Fibroblast of skin of right biceps (primary cell): ENCODE results near the gene MTR.
"Not testable (repeated sequence)": the region's sequence is repeated elsewhere in the genome, so short reads cannot be mapped to it uniquely, and the experiment has no call there.

ENCODE experiments used
- DNase-seq: peaks from one replicate; pipeline ENCODE4 v3.0.0-alpha.2; 2013

Gene MTR

DNA sequence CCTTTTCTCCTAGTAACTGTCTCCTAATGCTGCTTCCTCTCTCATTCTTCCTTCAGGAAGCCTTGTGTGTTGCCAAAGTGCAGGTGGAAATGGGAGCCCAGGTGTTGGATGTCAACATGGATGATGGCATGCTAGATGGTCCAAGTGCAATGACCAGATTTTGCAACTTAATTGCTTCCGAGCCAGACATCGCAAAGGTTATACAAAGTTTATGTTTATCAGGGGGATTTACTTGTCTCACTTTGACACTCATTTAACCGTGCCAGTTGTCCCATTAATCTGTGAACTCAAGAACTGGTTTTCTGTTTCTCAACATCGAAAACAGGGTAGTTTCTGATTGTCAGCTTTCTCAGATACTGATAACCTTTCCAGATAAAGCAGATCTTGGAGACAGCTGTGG is 40.4 kb downstream of the MTR start:
- no peak for DNase-seq

- DNase-seq: no peak
These were observed 41.1 kb downstream of the MTR start for GRCh38 chr1:236836157-236836556.

DNA sequence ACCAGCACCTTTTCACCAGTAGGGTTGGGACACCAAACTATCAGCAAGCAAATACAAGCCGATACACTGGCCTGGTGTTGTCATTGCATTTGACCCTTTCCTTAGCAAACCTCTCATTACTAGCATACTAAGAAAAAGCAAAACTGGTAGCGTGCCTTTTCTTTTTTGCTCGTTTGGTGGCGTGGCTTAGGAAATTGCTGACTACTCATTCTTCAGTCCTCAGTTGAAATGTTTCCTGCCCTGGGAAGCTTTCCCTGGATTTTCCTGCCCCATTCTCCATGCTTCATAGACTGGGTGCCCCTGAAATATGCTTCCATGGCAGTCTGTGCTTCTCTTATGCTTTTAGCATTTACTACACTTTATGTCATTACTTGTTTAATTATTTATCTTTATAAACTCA is 42.0 kb downstream of the MTR start:
- no peak for DNase-seq

GRCh38 chr1:236837897-236838296 is 42.8 kb downstream of the MTR start:
- DNase-seq: no peak

GRCh38 chr1:236841341-236841740 is 46.2 kb downstream of the MTR start:
- no peak for DNase-seq

DNA sequence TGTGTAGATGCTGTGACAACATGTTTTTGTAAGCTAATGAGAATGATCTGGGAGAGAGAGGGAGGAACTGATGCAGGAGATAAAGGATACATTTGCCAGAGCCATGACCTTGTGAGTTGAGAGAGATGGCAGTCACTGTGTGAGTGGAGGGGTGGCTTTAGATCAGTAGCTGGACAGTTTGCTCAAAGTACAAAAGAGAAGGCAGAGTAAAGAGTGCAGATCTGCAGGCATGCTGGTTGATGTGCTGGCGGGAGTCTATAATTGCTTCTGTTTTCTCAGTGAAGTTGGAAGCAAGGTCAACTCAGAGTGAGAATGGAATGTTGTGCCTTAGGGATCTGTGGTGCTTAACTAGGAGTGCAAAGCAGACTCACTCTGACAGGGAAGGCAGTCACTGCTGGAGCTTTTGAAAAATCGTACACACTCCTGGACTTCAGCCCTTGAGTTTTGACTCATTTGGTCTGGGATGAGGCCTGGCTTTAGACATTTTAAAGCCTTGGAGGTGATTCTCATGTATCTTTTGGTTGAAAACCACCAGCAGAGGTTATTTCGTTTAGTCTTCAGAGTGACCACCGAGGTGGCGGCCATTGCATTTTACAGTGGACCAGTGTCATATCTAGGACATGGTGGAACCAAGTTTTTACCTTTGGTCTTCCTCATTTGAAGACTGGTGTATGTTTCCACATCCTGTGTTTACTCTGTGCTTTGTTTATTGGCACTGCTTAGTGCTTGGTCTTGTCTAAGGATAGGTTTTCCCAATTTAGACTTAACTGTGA is 49.6 kb downstream of the MTR start:
- peak; percentile 37 for DNase-seq

- DNase-seq: no peak
These were observed 50.7 kb downstream of the MTR start for GRCh38 chr1:236845830-236846229.

GRCh38 chr1:236848274-236848923 is 53.3 kb downstream of the MTR start:
- DNase-seq: no peak

- no peak for DNase-seq
These were observed 55.2 kb downstream of the MTR start for GRCh38 chr1:236850077-236850979.

- peak; percentile 28 for DNase-seq
These were observed 56.8 kb downstream of the MTR start for GRCh38 chr1:236851871-236852270.

DNA sequence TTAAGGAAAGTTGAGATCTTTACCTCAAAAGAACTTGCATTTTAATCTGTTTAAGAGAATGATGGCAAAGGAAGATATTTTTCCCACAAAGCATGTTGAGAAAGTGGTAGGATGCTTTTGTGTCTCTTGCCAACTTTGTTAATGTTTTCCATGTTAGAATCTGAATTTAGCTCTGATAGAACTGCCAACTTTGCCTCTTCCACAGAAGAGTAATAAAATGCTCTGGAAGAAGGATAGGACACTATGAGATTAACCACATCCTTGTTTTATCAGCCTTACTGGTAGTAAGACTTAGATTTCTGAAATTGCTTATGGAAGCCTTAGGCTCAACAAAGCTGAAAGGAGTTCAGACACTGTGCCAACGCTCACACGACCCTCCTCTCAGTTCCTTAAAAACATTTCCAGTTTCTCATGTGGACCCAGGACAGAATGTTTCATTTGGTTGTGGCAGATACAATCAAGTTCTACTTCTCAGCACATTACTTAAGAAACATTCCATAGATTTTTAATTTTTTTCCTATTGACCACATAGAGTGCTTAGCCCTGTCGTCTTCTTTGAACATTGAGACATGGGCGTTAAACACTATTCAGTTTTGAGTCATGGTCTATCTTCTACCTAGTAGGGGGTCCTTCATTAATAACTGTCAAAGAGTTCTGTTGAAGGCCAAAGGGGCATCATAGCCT is 59.0 kb downstream of the MTR start:
- DNase-seq: peak; percentile 76

DNA sequence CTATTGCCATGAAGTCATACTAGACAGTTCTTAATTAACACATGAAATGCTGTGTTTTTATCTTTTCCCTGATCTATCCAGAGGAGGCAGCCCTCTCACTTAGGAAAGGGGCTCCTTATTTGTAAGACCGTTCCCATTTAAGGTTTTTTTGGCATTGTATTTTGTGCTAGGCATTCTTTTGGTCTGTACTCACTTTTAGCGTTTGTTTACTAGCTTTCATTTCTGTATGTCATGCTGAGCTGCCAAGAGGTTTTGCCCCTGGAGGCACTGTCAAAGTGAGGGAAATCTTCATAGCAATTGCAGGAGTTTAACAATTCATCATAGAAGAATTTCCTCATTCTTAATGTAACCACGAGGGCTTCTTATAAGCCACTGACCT is 59.5 kb downstream of the MTR start:
- DNase-seq: peak; percentile 77

- DNase-seq: not testable (repeated sequence)
These were observed 61.6 kb downstream of the MTR start for GRCh38 chr1:236856649-236857048.

DNA sequence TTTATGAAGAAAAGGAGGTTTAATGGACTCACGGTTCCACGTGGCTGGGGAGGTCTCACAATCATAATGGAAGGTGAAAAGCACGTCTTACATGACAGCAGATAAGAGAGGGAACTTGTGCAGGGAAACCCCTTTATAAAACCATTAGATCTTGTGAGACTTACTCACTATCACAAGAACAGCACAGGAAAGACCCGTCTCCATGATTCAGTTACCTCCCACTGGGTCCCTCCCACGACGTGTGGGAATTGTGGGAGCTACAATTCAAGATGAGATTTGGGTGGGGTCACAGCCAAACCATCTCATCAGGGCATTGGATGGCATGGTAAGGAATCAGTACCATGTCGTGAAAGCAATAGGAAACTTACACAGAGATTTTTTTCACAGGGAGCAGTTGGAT is 63.1 kb downstream of the MTR start:
- no peak for DNase-seq

- no peak for DNase-seq
These were observed 65.0 kb downstream of the MTR start for GRCh38 chr1:236860101-236860500.

DNA sequence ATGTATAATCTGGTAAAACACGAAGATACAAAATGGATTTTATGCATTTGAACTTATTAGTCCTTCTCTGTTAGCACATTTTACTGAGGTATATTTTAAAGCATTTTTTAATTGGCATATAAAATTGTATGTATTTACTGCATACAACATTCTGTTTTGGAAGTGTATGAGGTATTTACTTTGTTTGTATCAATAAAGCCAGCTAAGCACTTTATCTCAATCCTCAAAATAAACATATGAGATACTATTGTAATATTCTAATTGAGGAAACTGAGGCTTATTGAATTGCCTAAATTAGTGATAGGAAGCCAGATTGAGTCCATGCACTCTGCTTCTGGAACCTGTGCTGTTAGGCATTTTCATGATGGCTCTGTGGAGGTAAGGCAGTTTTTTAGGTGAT is 65.6 kb downstream of the MTR start:
- no peak for DNase-seq

DNA sequence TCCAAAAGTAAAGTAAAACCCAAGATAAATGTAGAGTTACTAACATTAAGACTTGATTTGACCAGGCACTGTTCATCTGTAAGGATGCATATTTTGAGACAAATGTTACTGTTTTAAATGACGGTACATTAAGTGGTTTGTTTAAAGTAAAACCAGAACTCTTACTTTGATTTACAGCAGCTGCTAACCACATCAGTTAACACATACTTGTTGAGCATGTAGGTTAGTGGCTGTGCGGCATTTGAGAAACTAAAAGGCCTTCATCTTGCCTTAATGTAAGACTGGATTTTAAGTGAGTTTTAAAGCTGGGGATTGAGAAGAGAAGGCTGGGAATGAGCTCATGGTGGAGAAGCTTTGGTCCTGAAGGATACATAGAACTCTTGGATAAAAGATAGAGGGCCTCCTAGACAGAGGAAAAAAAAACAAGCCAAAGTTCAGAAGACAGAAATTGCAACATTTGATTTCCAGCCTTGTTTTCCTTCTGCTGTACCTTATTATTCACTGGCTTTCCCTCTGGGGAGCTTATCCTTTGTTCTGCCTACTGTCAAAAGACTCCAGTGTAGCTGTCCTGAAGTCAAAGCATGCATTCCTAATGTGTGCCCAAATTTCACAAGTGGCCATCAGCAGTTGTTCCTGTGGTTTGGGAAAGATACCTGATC is 66.6 kb downstream of the MTR start:
- DNase-seq: peak; percentile 11

- DNase-seq: no peak
These were observed 67.1 kb downstream of the MTR start for GRCh38 chr1:236862219-236862591.

- no peak for DNase-seq
These were observed 67.6 kb downstream of the MTR start for GRCh38 chr1:236862615-236863211.

DNA sequence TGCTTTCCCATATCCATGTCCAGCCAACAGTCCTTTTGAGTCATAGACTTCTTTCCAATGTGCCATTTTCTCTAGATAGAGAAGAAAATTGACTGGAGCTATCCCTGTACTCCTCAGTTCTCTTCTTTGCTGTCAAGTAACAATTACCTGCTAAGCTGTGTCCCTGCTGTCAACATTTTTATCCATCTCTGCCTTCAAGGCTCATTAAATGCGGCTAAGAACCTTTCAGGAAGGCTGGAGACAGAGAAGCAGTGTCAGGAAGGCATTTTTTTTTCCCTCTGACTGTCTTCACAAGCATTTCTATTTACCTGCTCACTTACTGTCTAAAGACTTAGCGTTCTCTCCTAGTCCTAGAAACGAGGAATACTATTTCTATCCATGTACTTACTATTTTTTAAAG is 69.1 kb downstream of the MTR start:
- DNase-seq: no peak

DNA sequence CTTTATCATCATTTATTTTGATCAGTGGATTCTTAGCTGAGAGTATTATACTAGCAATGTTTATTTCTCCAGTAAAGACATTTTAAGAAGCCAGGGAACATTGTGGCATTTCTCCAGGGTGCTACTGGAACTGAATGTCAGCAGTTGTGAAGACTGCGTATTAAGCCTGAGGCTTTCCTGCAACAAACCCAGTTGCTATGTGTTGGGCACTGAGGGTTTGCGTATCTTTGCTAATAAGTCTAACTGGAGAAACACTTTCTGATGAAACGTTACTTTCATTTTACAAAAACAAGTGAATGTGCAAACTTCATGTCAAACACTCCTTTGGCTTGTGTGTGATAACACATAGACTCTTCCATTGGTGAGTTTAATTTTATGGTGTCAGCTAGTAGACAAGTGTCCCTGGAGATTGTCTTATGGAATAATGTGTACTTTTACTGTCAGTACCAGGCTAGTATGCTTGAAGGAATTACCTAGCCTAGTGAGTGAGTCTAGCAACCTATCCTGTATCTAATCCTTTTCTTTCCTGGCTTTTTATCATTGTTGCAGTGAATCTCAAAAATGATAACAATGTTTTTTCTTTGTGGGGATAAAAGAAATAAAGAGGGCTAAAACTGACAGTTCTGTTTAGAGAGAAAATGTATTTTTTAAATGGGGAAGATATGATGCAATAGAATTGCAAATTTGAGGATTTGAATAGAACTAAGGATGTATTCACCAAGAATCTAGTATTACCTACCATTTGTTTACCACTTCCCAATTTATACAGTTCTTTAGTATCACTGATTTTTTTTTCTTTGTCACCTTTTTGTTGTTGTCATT is 70.1 kb downstream of the MTR start:
- no peak for DNase-seq
